Astrocyte (in vitro differentiated cells and primary cell): ENCODE measurements around the gene PRDX3.

Source experiments
- CTCF ChIP-seq: IDR thresholded peaks from 2 replicates; pipeline ENCODE4 v1.5.1; 2011; ENCODE audit warnings: low read depth, mild to moderate bottlenecking, inconsistent platforms, low read length, moderate library complexity; ENCODE audit not compliant: insufficient read depth
- EZH2 ChIP-seq: IDR thresholded peaks from 2 replicates; pipeline ENCODE4 v1.6.1; 2012; ENCODE audit warnings: mild to moderate bottlenecking, low read length, inconsistent platforms; ENCODE audit not compliant: insufficient read depth

- TF ChIP-seq CTCF (no peak), EZH2 (no peak)
Observed at GRCh38 chr10:119210633-119211032, 32.0 kb upstream of the PRDX3 start.
